GM18868 (cell line): ENCODE data around the gene VPS13C.

ENCODE experiments used
- ATAC-seq: cut with Tn5 transposase; IDR thresholded peaks from one replicate; pipeline ENCODE4 v1.9.1; 2021; ENCODE audit warnings: mild to moderate bottlenecking, moderate library complexity; ENCODE audit not compliant: unreplicated experiment

Gene VPS13C

DNA sequence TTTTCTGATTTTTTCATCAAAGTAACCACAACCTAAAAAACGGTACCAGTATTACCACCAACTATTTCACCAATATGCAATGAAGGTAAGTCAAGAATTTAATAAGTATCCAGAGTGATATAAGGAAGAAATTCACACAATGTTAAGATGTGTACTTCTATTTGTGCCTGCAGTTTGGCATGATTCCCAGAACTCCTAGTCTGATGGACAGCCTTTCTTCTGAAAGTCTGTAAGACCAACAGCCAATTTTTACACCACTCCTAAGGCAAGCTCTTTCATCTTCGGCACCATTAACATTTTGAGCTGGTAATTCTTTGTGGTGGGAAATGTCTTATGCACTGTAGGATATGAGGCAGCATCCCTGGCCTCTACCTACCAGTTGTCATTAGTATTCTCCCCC, 108.3 kb downstream of the VPS13C start:
- ATAC-seq: no peak

- no peak for ATAC-seq
Observed at GRCh38 chr15:61946778-61947177, 113.5 kb downstream of the VPS13C start.

- ATAC-seq: no peak
Observed at GRCh38 chr15:61943992-61944391, 116.3 kb downstream of the VPS13C start.

- ATAC-seq: no peak
Observed at GRCh38 chr15:61938249-61938648, 122.0 kb downstream of the VPS13C start.

DNA sequence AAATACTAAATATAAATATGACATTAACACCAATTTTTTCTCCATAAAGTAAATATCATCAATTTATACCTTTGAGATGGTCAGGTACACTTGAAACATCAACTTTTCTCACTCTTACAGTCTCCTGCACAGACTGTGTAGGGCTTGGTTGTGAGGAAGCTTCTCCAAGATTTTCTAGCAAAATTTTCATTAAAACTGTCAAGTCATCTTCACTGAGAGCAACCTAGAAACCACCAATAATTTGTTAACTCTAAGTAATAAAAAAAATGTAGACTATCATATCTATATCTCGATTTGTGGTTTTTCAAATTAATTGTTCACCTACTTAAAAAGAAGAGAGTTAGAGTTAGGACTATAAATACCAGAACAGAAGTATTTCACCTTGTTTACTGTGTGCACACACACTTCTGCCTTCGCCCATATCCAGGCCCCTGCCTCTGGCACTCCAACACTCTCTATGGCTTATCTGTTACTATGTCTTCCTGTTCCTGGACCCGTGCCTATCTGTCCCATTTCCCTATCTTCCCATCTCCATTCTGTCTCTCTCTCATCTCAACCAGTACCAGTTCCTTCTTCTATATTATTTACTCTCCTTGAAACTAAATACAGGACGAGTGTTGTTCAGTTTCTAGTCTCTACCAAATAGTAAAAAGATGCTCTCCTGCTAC, 123.6 kb downstream of the VPS13C start:
- no peak for ATAC-seq

GRCh38 chr15:61935493-61935892, 124.8 kb downstream of the VPS13C start:
- ATAC-seq: no peak

DNA sequence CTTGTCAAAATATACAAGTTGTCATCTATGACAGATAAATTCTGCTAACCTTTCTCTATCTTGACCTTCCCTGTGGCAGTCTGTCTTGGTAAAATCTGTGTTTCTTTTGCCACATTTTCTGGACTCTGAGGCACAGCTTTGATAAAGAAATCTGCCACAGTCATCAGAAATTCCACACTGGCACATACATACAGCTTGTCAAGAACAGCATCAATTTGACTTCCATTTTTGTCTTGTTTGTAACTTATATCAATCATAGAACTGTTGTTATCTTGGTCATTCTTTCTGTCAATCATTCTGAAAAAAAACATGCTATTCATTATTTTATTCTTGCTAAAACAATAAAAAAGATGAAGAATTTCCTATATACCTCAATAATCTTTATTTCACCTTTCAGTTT, 130.8 kb downstream of the VPS13C start:
- no peak for ATAC-seq

- no peak for ATAC-seq
Observed at GRCh38 chr15:61923173-61923572, 137.1 kb downstream of the VPS13C start.

DNA sequence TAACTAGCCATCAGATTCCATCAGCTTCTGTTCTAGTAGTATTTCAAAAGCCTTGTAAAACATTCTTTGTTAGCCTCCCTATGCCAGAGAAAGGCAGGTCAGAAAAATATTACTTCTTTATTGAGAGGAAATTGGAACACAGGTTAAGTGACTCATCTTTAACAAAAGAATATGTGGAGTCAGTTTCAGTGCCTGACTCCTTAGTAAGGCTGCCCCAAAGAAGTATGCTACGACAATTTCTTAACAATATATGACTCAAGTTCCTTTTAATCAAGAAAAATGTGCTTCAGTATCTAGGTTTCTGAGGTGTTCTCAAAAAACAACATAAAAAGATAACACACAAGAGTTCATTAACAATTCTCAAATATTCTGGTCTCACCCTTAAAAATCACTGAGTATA, 139.2 kb downstream of the VPS13C start:
- ATAC-seq: no peak

DNA sequence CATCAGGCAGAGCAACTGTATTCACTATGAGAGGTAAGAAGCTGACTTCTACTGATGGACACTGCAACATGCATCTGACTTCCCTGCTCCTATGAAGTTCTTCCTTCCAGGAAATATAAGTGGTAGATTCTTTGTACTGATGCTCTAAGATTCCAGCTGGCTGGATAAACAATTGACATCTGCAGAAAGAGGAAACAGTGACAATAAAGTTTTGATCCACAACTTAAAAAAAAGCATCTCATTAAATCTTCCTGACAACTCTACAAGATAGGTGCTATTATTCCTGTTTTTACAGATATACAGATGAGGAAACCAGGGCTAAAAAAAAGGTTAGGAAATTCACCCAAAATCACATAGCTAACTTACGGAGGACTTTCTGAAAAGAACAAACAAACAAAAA, 142.8 kb downstream of the VPS13C start:
- no peak for ATAC-seq

DNA sequence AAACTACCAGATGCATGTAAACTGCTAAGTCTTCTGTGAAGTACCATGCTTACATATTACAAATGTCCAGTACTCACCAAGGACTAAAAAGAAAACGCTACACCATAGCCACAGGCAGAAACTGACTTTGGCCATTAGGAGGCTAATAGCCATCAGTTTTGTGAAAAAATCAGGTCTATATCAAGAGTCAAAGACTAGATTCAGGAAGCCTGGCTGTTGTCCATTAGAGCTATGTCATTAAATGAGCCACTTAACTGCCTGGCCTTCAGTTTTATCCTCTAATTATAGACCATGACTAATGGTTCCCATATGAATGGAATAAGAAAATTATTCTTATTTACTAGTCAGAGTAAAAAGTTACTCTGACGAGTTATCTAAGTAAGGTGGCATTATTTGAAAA, 144.1 kb downstream of the VPS13C start:
- ATAC-seq: no peak

DNA sequence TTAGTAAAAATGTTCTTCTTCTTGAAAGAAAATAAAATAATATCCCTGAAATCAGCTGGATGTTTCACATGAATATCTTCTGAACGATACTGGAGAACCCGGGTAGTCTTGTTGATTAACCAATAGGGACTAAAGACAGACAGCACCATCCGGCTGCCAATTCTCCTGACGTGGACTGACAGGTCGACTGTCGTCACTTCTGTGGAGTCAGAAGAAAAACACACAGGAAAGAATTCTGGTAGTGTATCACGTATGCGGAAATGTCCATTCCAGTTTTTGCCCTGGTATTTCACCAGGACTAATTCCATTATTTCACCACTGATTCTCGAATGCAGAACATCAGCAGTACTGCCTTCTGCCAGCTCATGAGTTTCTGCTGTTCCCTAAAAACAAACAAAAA, 144.6 kb downstream of the VPS13C start:
- no peak for ATAC-seq

- ATAC-seq: no peak
Observed at GRCh38 chr15:61910839-61911369, 149.3 kb downstream of the VPS13C start.

DNA sequence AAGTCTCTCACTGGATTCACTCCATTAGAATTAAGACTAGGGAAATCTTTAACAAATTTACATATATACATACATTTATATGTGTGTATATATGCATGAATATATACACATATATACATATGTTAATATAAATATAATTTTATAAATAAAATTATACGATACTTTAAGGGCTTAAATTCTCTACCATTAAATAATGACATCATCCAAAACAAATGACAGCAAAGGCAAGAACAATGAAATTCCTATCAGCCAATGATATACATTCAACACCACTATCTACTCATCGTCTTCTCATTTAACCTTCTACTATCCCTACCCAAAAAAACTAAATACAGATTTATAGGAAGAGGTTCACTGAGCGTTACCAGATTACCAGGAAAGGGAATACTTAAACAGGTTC, 152.0 kb downstream of the VPS13C start:
- ATAC-seq: no peak

DNA sequence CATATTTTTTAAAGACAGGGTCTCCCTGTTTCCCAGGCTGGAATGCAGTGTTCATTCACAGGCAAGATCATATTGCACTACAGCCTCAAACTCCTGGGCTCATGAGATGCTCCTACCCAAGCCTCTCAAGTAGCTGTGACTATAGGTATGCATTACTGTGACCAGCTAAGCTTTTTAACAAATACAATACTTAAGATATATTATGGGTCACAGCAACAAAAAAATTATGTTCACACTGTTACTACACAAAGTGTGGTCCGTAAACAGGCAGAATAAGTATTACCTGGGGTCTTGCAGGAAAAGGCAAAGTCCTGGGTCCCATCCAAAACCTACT, 152.5 kb downstream of the VPS13C start:
- no peak for ATAC-seq

DNA sequence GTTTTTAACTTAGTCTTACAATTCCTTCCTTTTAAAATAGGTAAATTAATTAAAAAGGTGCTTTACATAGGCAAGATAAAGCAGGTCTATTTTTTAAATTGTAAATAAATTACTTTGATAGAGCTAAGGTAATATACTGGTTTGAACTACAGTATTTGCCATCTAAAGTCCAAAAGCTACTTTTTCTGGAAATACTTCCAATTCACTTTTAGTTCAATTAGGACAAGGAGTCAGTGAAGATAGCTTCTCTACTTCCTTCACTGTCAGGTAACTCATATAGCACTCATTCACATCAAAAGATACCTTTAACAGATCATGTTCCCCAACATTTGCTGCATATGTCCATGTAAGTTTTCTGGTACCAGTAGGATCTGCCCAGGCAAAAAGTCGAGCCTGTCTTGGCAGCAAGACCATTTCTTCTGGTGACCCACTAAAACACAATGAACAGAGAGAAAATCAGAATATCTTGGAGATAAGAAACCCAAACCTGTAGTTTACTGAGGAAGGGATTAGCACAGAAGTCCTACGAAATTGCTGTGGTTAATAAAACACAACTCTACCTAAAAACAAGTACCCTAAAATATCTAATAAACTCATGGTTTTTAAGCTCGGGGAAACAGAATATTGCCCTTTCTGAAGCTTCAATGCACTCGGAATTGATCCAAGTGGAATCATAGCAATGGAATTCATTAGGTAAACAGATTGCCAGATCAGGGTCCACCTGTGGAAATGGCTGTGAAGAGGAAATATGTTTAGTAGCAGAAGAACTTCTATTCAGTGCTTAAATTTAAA, 153.1 kb downstream of the VPS13C start:
- ATAC-seq: no peak

DNA sequence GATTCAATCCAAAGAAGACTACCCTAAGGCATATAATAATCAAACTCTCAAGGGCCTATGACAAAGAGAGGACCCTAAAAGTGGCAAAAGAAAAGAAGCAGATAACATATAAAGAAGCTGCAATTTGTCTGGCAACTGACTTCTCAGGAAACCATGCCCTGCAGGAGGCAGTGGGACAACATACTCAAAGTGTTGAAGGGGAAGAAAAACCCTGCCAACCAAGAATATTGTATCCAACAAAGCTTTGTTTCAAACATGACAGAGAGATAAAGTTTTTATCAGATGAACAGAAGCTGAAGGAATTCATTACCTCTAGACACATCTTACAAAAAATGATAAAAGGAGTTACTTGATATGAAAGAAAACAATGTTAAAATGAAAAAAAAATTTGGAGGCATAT, 167.1 kb downstream of the VPS13C start:
- ATAC-seq: no peak

DNA sequence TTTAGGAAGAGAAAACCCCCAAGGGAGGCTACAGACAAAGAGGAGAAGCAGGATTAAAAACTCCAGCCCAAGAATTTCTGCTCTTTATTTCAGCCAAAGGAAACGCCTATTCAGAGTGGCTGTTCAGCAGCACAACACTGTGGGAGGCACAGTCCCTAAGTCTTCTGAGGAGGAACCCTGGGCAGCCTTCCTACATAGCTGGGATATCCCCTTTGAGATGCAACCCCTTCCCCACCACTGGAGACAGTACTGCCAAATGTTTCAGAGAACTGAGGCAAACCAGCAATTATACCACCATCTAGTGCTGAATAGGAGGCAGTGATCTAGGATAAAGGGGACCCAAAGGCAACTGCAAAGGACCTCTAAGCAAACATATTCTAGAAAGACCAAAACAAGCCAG, 168.1 kb downstream of the VPS13C start:
- no peak for ATAC-seq

DNA sequence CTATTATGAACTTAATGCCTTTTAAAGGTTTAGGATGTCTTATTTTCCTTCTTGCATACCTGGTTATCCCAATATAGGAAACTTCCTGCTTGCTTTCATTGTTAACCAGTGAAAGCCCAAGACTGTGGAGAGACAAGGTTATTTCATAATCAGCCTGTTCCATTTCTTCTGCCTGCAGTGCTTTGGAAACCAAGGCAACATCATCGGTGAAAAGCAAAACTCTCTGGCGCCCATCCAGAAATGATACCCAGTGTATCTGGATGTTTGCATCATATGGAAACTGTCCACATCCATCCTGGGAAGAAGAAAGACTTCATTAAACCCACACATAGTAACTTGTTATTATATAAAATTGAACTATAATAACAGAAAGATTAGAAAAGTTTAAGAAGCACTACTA, 170.1 kb downstream of the VPS13C start:
- no peak for ATAC-seq

GRCh38 chr15:61889706-61890105, 170.5 kb downstream of the VPS13C start:
- no peak for ATAC-seq

DNA sequence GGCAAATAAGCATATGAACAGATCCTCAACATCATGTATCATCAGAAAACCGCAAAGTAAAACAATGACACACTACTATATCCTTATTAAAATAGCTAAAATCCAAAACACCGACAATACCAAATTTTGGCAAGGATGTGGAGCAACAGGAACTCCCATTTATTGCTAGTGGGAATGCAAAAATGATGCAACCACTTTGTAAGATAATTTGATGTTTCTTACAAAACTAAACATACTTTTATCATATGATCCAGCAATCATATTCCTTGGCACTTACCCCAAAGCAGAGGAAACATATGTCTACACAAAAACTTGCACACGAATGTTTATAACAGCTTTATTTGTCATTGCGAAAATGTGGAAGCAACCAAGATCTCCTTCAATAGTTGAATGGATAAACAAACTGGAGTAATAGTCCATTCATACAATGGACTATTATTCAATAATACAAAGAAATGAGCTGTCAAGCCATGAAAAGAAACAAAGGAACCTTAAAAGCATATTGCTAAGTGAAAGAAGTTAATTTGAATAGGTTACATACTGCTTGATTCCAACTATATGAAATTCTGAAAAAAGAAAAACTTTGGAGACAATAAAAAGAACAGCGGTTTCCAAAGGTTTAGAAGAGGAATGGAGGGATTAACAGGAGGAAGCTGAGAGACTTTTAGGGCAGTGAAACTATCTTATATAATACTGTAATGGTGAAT, 172.0 kb downstream of the VPS13C start:
- no peak for ATAC-seq

DNA sequence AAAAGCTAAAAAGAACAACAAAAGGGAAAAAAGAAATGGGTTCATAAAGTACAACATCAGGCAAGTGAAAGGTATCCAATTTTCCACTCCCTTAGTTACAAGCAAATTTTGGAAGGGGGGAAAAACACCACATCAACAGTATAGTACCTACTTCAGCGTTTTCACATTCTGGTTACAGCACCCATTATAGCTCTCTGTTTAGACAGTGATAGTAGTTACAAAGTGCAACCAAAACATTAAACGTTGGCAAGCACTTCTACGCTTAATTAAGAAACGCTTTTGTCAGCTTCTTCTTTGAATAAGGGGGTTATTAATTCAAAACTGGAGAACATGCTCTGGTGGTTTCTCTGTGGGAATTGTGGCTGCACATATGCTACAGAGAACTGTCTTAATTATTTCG, 180.2 kb downstream of the VPS13C start:
- ATAC-seq: no peak
